Chondrocyte (in vitro differentiated cells): Measurements from ENCODE around the gene DHX34. TPM values are rescaled to one million over a fixed set of nuclear protein-coding genes. Genes with fewer than 3 reads are reported as not detected.

Source experiments
- DNase-seq: peaks from one replicate; pipeline ENCODE4 v3.0.0; 2021; ENCODE audit warnings: mixed read lengths, low spot score
- H3K27ac Mint-ChIP-seq: one replicate; pipeline ENCODE4 v1.8.0; 2021; ENCODE audit warnings: mild to moderate bottlenecking, moderate library complexity, mixed read lengths; ENCODE audit not compliant: unreplicated experiment
- H3K27me3 Mint-ChIP-seq: 2 replicates; pipeline ENCODE4 v1.8.0; 2021; ENCODE audit warnings: low read depth, mixed read lengths
- H3K36me3 Mint-ChIP-seq: 2 replicates; pipeline ENCODE4 v1.8.0; 2021; ENCODE audit warnings: low read depth, mixed read lengths
- H3K4me1 Mint-ChIP-seq: 2 replicates; pipeline ENCODE4 v1.8.0; 2021; ENCODE audit warnings: low read depth, mild to moderate bottlenecking, mixed read lengths
- H3K4me3 Mint-ChIP-seq: one replicate; pipeline ENCODE4 v1.8.0; 2021; ENCODE audit warnings: mild to moderate bottlenecking, moderate library complexity, mixed read lengths; ENCODE audit not compliant: unreplicated experiment
- H3K9me3 Mint-ChIP-seq: 2 replicates; pipeline ENCODE4 v1.8.0; 2021; ENCODE audit warnings: low read depth, mixed read lengths
- CTCF ChIP-seq: fragments of 200-600 bp; sonication (generic); IDR thresholded peaks from 2 replicates; pipeline ENCODE4 v1.5.0; 2021; ENCODE audit warnings: antibody characterized with exemption, mild to moderate bottlenecking, moderate library complexity
- total RNA-seq: library from RNA; stranded (reverse); gene quantifications from 3 replicates; pipeline ENCODE4 v1.2.1, GENCODE V29; 2021

The DHX34 gene
- total RNA-seq, 1 donor from 2014 or later = 15.6 TPM

GRCh38 chr19:47351548-47351947 lies 2.4 kb downstream of the DHX34 start:
- Mint-ChIP-seq H3K27ac (no peak overlapping the region), H3K4me1 (peaks cover 29% of the 10 kb centered on the region), H3K27me3 (no peaks in the 10 kb centered on the region), H3K36me3 (peaks cover 22% of the 10 kb centered on the region), H3K9me3 (no peaks in the 10 kb centered on the region), H3K4me3 (no peak overlapping the region)
- TF ChIP-seq CTCF = no peak
- no peak for DNase-seq

DNA sequence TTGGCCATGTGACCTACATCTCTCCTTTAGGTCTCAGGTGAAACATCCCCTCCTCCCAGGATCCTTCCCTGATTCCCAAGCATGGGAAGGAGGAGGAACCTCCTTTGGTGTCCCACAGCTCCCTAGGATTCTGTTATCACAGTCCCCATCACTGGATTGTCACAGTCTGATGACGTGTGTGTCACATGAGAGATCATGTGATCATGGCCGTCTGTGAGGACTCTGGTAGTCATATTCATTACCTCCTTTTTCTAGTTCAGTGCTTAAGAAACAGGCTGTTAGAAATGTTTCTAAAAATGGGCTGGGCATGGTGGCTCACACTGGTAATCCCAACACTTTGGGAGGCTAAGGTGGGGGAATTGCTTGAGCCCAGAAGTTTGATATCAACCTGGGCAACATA lies 3.0 kb downstream of the DHX34 start:
- Mint-ChIP-seq H3K4me3 (no peak overlapping the region), H3K27ac (no peak overlapping the region), H3K36me3 (peaks cover 22% of the 10 kb centered on the region), H3K4me1 (peaks cover 29% of the 10 kb centered on the region), H3K9me3 (no peaks in the 10 kb centered on the region), H3K27me3 (no peaks in the 10 kb centered on the region)
- no peak for TF ChIP-seq CTCF
- DNase-seq = no peak

DNA sequence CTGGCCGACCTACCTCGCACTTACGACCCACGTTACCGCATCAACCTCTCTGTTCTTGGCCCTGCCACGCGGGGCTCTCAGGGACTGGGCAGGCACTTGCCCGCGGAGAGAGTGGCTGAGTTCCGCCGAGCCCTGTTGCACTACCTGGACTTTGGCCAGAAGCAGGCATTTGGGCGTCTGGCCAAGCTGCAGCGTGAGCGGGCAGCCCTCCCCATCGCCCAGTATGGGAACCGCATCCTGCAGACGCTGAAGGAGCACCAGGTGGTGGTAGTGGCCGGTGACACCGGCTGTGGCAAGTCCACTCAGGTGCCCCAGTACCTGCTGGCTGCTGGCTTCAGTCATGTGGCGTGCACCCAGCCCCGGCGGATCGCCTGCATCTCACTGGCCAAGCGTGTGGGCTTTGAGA lies 4.2 kb downstream of the DHX34 start:
- H3K4me1 Mint-ChIP-seq = peaks cover 29% of the 10 kb centered on the region
- H3K9me3 Mint-ChIP-seq = no peaks in the 10 kb centered on the region
- no peak for DNase-seq
- H3K4me3 Mint-ChIP-seq = no peak overlapping the region
- H3K27me3 Mint-ChIP-seq = no peaks in the 10 kb centered on the region
- H3K27ac Mint-ChIP-seq = no peak overlapping the region
- H3K36me3 Mint-ChIP-seq = peaks cover 24% of the 10 kb centered on the region
- no peak for TF ChIP-seq CTCF

DNA sequence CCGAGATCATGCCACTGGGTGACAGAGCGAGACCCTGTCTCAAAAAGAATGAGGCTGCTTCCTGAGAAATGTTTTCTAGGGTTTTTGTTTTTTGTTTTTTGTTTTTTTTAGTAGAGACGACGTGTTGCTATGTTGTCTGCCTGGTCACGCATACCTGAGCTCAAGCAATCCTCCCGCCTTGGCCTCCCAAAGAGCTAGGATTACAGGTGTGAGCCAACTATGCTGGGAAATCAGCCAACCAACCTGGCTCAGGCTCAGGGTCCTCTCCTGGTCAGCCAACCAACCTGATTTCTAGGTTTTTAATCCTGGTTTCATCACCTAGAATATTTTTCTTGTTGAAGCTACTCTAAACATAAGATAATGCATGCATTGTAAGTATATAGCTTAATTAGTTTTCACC lies 7.8 kb downstream of the DHX34 start:
- no peaks in the 10 kb centered on the region for H3K9me3 Mint-ChIP-seq
- H3K4me1 Mint-ChIP-seq = no peaks in the 10 kb centered on the region
- H3K27ac Mint-ChIP-seq = no peak overlapping the region
- no peak overlapping the region for H3K4me3 Mint-ChIP-seq
- TF ChIP-seq CTCF = no peak
- DNase-seq = no peak
- peaks cover 40% of the 10 kb centered on the region for H3K36me3 Mint-ChIP-seq
- no peaks in the 10 kb centered on the region for H3K27me3 Mint-ChIP-seq

DNA sequence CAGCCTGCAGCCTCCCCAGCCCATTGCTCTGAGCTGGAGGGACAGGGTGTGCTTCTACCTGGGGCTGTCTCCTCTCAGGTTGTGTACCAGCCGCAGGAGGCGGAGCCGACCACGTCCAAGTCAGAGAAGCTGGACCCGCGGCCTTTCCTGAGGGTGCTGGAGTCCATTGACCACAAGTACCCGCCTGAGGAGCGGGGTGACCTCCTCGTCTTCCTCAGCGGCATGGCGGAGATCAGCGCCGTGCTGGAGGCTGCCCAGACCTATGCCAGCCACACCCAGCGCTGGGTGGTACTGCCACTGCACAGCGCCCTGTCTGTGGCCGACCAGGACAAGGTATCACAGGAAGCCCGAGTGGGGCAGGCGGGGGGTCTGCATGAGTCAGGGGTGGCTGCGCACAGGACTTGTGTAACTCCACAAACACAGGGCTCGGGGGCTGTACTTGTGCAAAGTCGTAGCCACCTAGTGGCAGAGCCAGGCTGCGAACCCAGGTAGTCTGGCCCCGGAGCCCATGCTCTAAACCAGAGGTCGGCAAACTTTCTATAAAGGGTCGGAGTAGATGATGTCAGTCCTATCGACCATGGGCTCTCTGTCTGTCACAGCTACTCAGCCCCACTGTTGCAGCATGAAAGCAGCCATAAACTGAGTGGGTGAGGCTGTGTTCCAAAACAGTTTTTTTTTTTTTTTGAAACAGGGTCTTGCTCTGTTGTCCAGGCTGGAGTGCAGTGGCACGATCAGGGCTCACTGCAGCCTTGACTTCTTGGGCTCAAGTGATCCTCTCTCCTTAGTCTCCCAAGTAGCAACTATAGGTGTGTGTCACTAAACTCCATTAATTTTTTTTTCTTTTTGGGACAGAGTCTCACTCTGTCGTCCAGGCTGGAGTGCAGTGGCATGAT lies 8.9 kb downstream of the DHX34 start:
- H3K27me3 Mint-ChIP-seq = no peaks in the 10 kb centered on the region
- H3K4me1 Mint-ChIP-seq = no peaks in the 10 kb centered on the region
- peak; percentile 49 for TF ChIP-seq CTCF
- H3K36me3 Mint-ChIP-seq = peaks cover 37% of the 10 kb centered on the region
- no peaks in the 10 kb centered on the region for H3K9me3 Mint-ChIP-seq
- no peak for DNase-seq
- no peak overlapping the region for H3K27ac Mint-ChIP-seq
- H3K4me3 Mint-ChIP-seq = no peak overlapping the region
